Natural killer cell (primary cell): ENCODE results near the gene MLPH. TPM values are rescaled to one million over a fixed set of nuclear protein-coding genes. Genes with fewer than 3 reads are reported as not detected.

Experiments
- ATAC-seq, 3 donors: fragments of 150-1000 bp in 2 of 3; fragments of 200-7000 bp in 1 of 3; cut with Tn5 transposase; 1 replicate in 1 of 3; 2 replicates in 2 of 3; pipeline ENCODE4 v1.10.0; 2021; ENCODE audit warnings: mild to moderate bottlenecking in 2 of 3, moderate library complexity in 2 of 3
- DNase-seq, 2 donors: peaks; one replicate each; pipeline versions ENCODE4 v3.0.0 to v3.0.0-alpha.2; 2013 to 2021; ENCODE audit warnings: mixed read lengths in 1 of 2
- H3K27ac ChIP-seq: one replicate; pipeline ENCODE4 v1.5.1; 2013; ENCODE audit warnings: mild to moderate bottlenecking, low read length
- H3K27me3 ChIP-seq: one replicate; pipeline ENCODE4 v1.6.1; 2013; ENCODE audit warnings: low read length; ENCODE audit not compliant: control insufficient read depth, insufficient read depth
- H3K36me3 ChIP-seq: one replicate; pipeline ENCODE4 v1.6.1; 2013; ENCODE audit warnings: low read length; ENCODE audit not compliant: control insufficient read depth, insufficient read depth
- H3K4me1 ChIP-seq: one replicate; pipeline ENCODE4 v1.6.1; 2013; ENCODE audit warnings: low read length; ENCODE audit not compliant: control insufficient read depth, insufficient read depth
- H3K4me3 ChIP-seq: one replicate; pipeline ENCODE4 v1.5.1; 2013; ENCODE audit warnings: low read length
- H3K9me3 ChIP-seq: one replicate; pipeline ENCODE4 v1.6.1; 2013; ENCODE audit warnings: low read length; ENCODE audit not compliant: control insufficient read depth, insufficient read depth
- H3K27ac Mint-ChIP-seq, 2 donors: one replicate each; pipeline ENCODE4 v1.8.0; 2022; ENCODE audit warnings: mild to moderate bottlenecking in 2 of 2, mixed read lengths in 2 of 2, moderate library complexity in 1 of 2
- H3K27me3 Mint-ChIP-seq, 2 donors: one replicate each; pipeline ENCODE4 v1.8.0; 2022; ENCODE audit warnings: low read depth in 2 of 2, mixed read lengths in 2 of 2
- H3K36me3 Mint-ChIP-seq: one replicate; pipeline ENCODE4 v1.8.0; 2022; ENCODE audit warnings: mixed read lengths
- H3K4me1 Mint-ChIP-seq, 2 donors: one replicate each; pipeline ENCODE4 v1.8.0; 2022; ENCODE audit warnings: mixed read lengths in 2 of 2
- H3K4me3 Mint-ChIP-seq: one replicate; pipeline ENCODE4 v1.8.0; 2022; ENCODE audit warnings: mild to moderate bottlenecking, moderate library complexity, mixed read lengths
- H3K9me3 Mint-ChIP-seq, 2 donors: one replicate each; pipeline ENCODE4 v1.8.0; 2022; ENCODE audit warnings: mixed read lengths in 2 of 2
- CTCF ChIP-seq: fragments of 200-600 bp; IDR thresholded peaks from one replicate; pipeline ENCODE4 v1.8.0; 2022; ENCODE audit warnings: antibody characterized with exemption
- WGBS: methylation state at CpG from one replicate; pipeline ENCODE4 v1.1.7; 2013; ENCODE audit warnings: missing lambda C conversion rate; ENCODE audit not compliant: insufficient coverage; 5-methylcytosine and 5-hydroxymethylcytosine counted together
- intact Hi-C: fragments of 100-400 bp; cut with micrococcal nuclease; formaldehyde crosslinking; loops from one replicate; pipeline ENCODE4 v1.14.2; 2022
- total RNA-seq, 4 donors: library from RNA; stranded (reverse); fragments of 120-200 nt in 1 of 4; gene quantifications; one replicate each; pipeline versions ENCODE4 v1.2.3 to v1.2.4, GENCODE V29; 2013 to 2022

The MLPH gene
- total RNA-seq, 3 donors from 2014 or later (not counting 1 experiment from before 2014, with no cell fraction given), result not detected

- Histone ChIP-seq H3K27me3 (no peaks in the 10 kb centered on the region), H3K4me1 (no peaks in the 10 kb centered on the region), H3K4me3 (no peak overlapping the region), H3K9me3 (no peaks in the 10 kb centered on the region), H3K36me3 (no peaks in the 10 kb centered on the region), H3K27ac (no peak overlapping the region)
- no peak for ATAC-seq
- no peak overlapping the region for H3K27ac Mint-ChIP-seq
- H3K36me3 Mint-ChIP-seq, result no peaks in the 10 kb centered on the region
- no peak for TF ChIP-seq CTCF
- no peaks in the 10 kb centered on the region for H3K9me3 Mint-ChIP-seq
- no peak overlapping the region for H3K4me3 Mint-ChIP-seq
- H3K4me1 Mint-ChIP-seq, result no peaks in the 10 kb centered on the region
- peaks cover 0 to 6% of the 10 kb centered on the region in 2 donors for H3K27me3 Mint-ChIP-seq
- intact Hi-C loops, result no loop called here
- WGBS, result 93% methylated on average over 18 of the region's 18 CpGs
- no peak for DNase-seq
Observed at GRCh38 chr2:237542001-237542704, 55.1 kb downstream of the MLPH start.

- no peaks in the 10 kb centered on the region for H3K4me1 Mint-ChIP-seq
- peak in 1 of 3 donors; percentile 22 for ATAC-seq
- H3K4me3 ChIP-seq, result no peak overlapping the region
- no peak overlapping the region for H3K27ac Mint-ChIP-seq
- DNase-seq, result no peak
- WGBS, result 78% methylated on average over 8 of the region's 8 CpGs
- intact Hi-C loops, result no loop called here
- no peaks in the 10 kb centered on the region for H3K9me3 Mint-ChIP-seq
- H3K27me3 ChIP-seq, result no peaks in the 10 kb centered on the region
- no peaks in the 10 kb centered on the region for H3K36me3 Mint-ChIP-seq
- TF ChIP-seq CTCF, result no peak
- no peaks in the 10 kb centered on the region for H3K4me1 ChIP-seq
- no peak overlapping the region for H3K27ac ChIP-seq
- no peaks in the 10 kb centered on the region for H3K36me3 ChIP-seq
- H3K27me3 Mint-ChIP-seq, result peaks cover 0 to 7% of the 10 kb centered on the region in 2 donors
- no peak overlapping the region for H3K4me3 Mint-ChIP-seq
- H3K9me3 ChIP-seq, result no peaks in the 10 kb centered on the region
Observed at GRCh38 chr2:237546040-237546875, 59.2 kb downstream of the MLPH start.

- ATAC-seq, result peak in 1 of 3 donors; percentile 25
- no peaks in the 10 kb centered on the region for H3K4me1 Mint-ChIP-seq
- TF ChIP-seq CTCF, result no peak
- no peak overlapping the region for H3K4me3 ChIP-seq
- DNase-seq, result no peak
- peaks cover 0 to 3% of the 10 kb centered on the region in 2 donors for H3K27me3 Mint-ChIP-seq
- H3K27me3 ChIP-seq, result no peaks in the 10 kb centered on the region
- H3K9me3 ChIP-seq, result no peaks in the 10 kb centered on the region
- WGBS, result 89% methylated on average over 12 of the region's 13 CpGs
- H3K4me3 Mint-ChIP-seq, result no peak overlapping the region
- H3K4me1 ChIP-seq, result no peaks in the 10 kb centered on the region
- no peaks in the 10 kb centered on the region for H3K36me3 Mint-ChIP-seq
- H3K9me3 Mint-ChIP-seq, result no peaks in the 10 kb centered on the region
- H3K27ac Mint-ChIP-seq, result no peak overlapping the region
- H3K36me3 ChIP-seq, result no peaks in the 10 kb centered on the region
- no peak overlapping the region for H3K27ac ChIP-seq
- intact Hi-C loops, result no loop called here
Observed at GRCh38 chr2:237546876-237547395, 59.9 kb downstream of the MLPH start.
